HL-60 (cell line): ENCODE results near the gene HYDIN.

Experiments used
- GABPA ChIP-seq: IDR thresholded peaks from 2 replicates; pipeline ENCODE4 v1.6.1; 2012; ENCODE audit warnings: low read depth
- POLR2AphosphoS5 ChIP-seq: IDR thresholded peaks from 2 replicates; pipeline ENCODE4 v1.6.1; 2012; ENCODE audit warnings: low read depth
- SPI1 ChIP-seq: IDR thresholded peaks from 2 replicates; pipeline ENCODE4 v1.6.1; 2012; ENCODE audit warnings: low read depth, mild to moderate bottlenecking, borderline replicate concordance
- TF ChIP-seq, protein P1 (sequence below): IDR thresholded peaks from one replicate; pipeline ENCODE4 v1.5.1; 2011; ENCODE audit warnings: low read length, control low read depth, inconsistent platforms; ENCODE audit not compliant: insufficient read depth
- TF ChIP-seq, protein P2 (sequence below): IDR thresholded peaks from 2 replicates; pipeline ENCODE4 v1.6.1; 2012; ENCODE audit warnings: low read depth; ENCODE audit not compliant: insufficient replicate concordance

DNA sequence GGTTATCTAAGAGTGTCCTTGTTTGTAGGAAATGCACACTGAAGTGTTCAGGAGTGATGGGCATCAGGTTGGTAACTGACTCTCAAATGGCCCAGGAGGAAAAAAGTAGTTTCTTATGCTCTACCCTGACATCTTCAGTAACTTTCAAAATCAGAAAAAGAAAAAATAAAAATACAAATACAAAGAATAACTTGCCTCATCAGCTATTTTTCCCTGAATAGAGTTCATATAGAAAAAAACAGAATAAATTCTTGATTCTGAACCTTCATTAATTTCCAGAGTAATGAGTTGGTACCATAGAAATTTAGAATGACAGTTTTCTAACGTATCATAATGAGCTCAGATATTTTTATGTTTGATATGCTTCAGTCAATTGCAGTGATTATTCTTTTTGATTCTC, 27.2 kb upstream of the HYDIN start:
- TF ChIP-seq, protein P1, sequence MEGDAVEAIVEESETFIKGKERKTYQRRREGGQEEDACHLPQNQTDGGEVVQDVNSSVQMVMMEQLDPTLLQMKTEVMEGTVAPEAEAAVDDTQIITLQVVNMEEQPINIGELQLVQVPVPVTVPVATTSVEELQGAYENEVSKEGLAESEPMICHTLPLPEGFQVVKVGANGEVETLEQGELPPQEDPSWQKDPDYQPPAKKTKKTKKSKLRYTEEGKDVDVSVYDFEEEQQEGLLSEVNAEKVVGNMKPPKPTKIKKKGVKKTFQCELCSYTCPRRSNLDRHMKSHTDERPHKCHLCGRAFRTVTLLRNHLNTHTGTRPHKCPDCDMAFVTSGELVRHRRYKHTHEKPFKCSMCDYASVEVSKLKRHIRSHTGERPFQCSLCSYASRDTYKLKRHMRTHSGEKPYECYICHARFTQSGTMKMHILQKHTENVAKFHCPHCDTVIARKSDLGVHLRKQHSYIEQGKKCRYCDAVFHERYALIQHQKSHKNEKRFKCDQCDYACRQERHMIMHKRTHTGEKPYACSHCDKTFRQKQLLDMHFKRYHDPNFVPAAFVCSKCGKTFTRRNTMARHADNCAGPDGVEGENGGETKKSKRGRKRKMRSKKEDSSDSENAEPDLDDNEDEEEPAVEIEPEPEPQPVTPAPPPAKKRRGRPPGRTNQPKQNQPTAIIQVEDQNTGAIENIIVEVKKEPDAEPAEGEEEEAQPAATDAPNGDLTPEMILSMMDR, result no peak
- TF ChIP-seq, protein P2, sequence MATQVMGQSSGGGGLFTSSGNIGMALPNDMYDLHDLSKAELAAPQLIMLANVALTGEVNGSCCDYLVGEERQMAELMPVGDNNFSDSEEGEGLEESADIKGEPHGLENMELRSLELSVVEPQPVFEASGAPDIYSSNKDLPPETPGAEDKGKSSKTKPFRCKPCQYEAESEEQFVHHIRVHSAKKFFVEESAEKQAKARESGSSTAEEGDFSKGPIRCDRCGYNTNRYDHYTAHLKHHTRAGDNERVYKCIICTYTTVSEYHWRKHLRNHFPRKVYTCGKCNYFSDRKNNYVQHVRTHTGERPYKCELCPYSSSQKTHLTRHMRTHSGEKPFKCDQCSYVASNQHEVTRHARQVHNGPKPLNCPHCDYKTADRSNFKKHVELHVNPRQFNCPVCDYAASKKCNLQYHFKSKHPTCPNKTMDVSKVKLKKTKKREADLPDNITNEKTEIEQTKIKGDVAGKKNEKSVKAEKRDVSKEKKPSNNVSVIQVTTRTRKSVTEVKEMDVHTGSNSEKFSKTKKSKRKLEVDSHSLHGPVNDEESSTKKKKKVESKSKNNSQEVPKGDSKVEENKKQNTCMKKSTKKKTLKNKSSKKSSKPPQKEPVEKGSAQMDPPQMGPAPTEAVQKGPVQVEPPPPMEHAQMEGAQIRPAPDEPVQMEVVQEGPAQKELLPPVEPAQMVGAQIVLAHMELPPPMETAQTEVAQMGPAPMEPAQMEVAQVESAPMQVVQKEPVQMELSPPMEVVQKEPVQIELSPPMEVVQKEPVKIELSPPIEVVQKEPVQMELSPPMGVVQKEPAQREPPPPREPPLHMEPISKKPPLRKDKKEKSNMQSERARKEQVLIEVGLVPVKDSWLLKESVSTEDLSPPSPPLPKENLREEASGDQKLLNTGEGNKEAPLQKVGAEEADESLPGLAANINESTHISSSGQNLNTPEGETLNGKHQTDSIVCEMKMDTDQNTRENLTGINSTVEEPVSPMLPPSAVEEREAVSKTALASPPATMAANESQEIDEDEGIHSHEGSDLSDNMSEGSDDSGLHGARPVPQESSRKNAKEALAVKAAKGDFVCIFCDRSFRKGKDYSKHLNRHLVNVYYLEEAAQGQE, result no peak
- TF ChIP-seq POLR2AphosphoS5 (no peak), GABPA (no peak), SPI1 (no peak)
